Naive thymus-derived CD8-positive, alpha-beta T cell (primary cell): ENCODE data around the gene CTNNA2. TPM values are rescaled to one million over a fixed set of nuclear protein-coding genes. Genes with fewer than 3 reads are reported as not detected.

Experiments
- ATAC-seq, 2 donors: fragments of 150-1000 bp; cut with Tn5 transposase in 1 of 2; sonication (Bioruptor Pico), chemical (Tn5 transposase) in 1 of 2; 1 replicate in 1 of 2; 2 replicates in 1 of 2; pipeline ENCODE4 v1.10.0; 2021; ENCODE audit warnings: mild to moderate bottlenecking in 2 of 2, moderate library complexity in 2 of 2
- POLR2A ChIA-PET: fragments of 350-600 bp; sonication (Branson Sonifier 250); formaldehyde crosslinking; loops from one replicate; lab custom pipeline; 2021; ENCODE audit warnings: antibody characterized with exemption; lab: Charles Lee
- DNase-seq, 10 donors: peaks; one replicate each; pipeline versions ENCODE4 v3.0.0 to v3.0.0-alpha.2; 2020 to 2022
- H3K27ac Mint-ChIP-seq, 10 donors: one replicate each; pipeline ENCODE4 v1.8.0; 2020 to 2022; ENCODE audit warnings: mild to moderate bottlenecking in 10 of 10, mixed read lengths in 10 of 10, moderate library complexity in 4 of 10, inconsistent platforms in 1 of 10
- H3K27me3 Mint-ChIP-seq, 5 donors: one replicate each; pipeline ENCODE4 v1.8.0; 2021 to 2022; ENCODE audit warnings: mixed read lengths in 5 of 5
- H3K36me3 Mint-ChIP-seq, 3 donors: one replicate each; pipeline ENCODE4 v1.8.0; 2020 to 2022; ENCODE audit warnings: mixed read lengths in 3 of 3, mild to moderate bottlenecking in 2 of 3, inconsistent platforms in 1 of 3
- H3K4me1 Mint-ChIP-seq, 4 donors: one replicate each; pipeline ENCODE4 v1.8.0; 2021 to 2022; ENCODE audit warnings: mixed read lengths in 4 of 4
- H3K4me3 Mint-ChIP-seq, 10 donors: one replicate each; pipeline ENCODE4 v1.8.0; 2020 to 2022; ENCODE audit warnings: mild to moderate bottlenecking in 10 of 10, mixed read lengths in 10 of 10, moderate library complexity in 6 of 10, inconsistent platforms in 1 of 10
- H3K9me3 Mint-ChIP-seq, 9 donors: one replicate each; pipeline ENCODE4 v1.8.0; 2020 to 2022; ENCODE audit warnings: mixed read lengths in 9 of 9, mild to moderate bottlenecking in 3 of 9, inconsistent platforms in 1 of 9, moderate library complexity in 1 of 9
- polyA plus RNA-seq, 3 donors: library from polyadenylated mRNA; unstranded; fragments of 300-500 nt; fragmentation: Illumina TruSeq; gene quantifications; one replicate each; pipeline ENCODE4 v1.2.3, GENCODE V29; 2021
- total RNA-seq, 8 experiments: library from RNA in 2 of 8; stranded (reverse) in 2 of 8; gene quantifications; one replicate each; pipeline ENCODE4 v1.2.3 and lab custom pipeline; 2021 to 2026

The CTNNA2 gene
- not detected for total RNA-seq
- polyA plus RNA-seq, result not detected
- total RNA-seq (lab: John Stamatoyannopoulos, UW), result 0 reads per million in 6 experiments

GRCh38 chr2:79512442-79513401, at the start of gene CTNNA2:
Gene CTNNA2 (plus strand): TSS chr2:79513051.
- peaks cover 14 to 34% (median 22%) of the 10 kb centered on the region in 5 donors for H3K27me3 Mint-ChIP-seq
- H3K27ac Mint-ChIP-seq, result no peak within 1 kb of the TSS
- peaks cover 0 to 21% (median 8%) of the 10 kb centered on the region in 3 donors for H3K36me3 Mint-ChIP-seq
- H3K4me3 Mint-ChIP-seq, result peak within 1 kb of the TSS in 8 of 10 donors; percentile 21 to 67 (median 54)
- DNase-seq, result peak in 1 of 10 donors; percentile 9
- POLR2A ChIA-PET, result no interaction called here
- H3K9me3 Mint-ChIP-seq, result peaks cover 0 to 35% (median 20%) of the 10 kb centered on the region in 9 donors
- ATAC-seq, result no peak
- peaks cover 0 to 8% (median 4%) of the 10 kb centered on the region in 4 donors for H3K4me1 Mint-ChIP-seq

GRCh38 chr2:79487399-79487798, 25.5 kb upstream of the CTNNA2 start:
- no peak overlapping the region for H3K4me3 Mint-ChIP-seq
- ATAC-seq (no peak), DNase-seq (no peak)
- H3K9me3 Mint-ChIP-seq, result peaks cover 0 to 18% (median 4%) of the 10 kb centered on the region in 9 donors
- POLR2A ChIA-PET, result no interaction called here
- H3K27me3 Mint-ChIP-seq, result no peaks in the 10 kb centered on the region
- H3K4me1 Mint-ChIP-seq, result no peaks in the 10 kb centered on the region
- no peak overlapping the region for H3K27ac Mint-ChIP-seq
- H3K36me3 Mint-ChIP-seq, result no peaks in the 10 kb centered on the region

- DNase-seq, result no peak
- Mint-ChIP-seq H3K4me1 (peaks cover 0 to 8% (median 4%) of the 10 kb centered on the region in 4 donors), H3K9me3 (peaks cover 0 to 30% (median 18%) of the 10 kb centered on the region in 9 donors), H3K36me3 (peaks cover 0 to 21% (median 8%) of the 10 kb centered on the region in 3 donors), H3K4me3 (no peak overlapping the region), H3K27me3 (peaks cover 14 to 34% (median 22%) of the 10 kb centered on the region in 5 donors), H3K27ac (no peak overlapping the region)
- POLR2A ChIA-PET, result no interaction called here
- ATAC-seq, result no peak
Measured at GRCh38 chr2:79511320-79511951, 1.4 kb upstream of the CTNNA2 start.

GRCh38 chr2:79513711-79514110, 860 bp downstream of the CTNNA2 start:
- peaks cover 0 to 8% (median 4%) of the 10 kb centered on the region in 4 donors for H3K4me1 Mint-ChIP-seq
- peak overlapping the region in 3 of 10 donors; percentile 4 to 57 (median 12) for H3K4me3 Mint-ChIP-seq
- peaks cover 14 to 34% (median 22%) of the 10 kb centered on the region in 5 donors for H3K27me3 Mint-ChIP-seq
- ATAC-seq, result no peak
- no peak overlapping the region for H3K27ac Mint-ChIP-seq
- POLR2A ChIA-PET, result no interaction called here
- no peak for DNase-seq
- peaks cover 0 to 34% (median 19%) of the 10 kb centered on the region in 9 donors for H3K9me3 Mint-ChIP-seq
- H3K36me3 Mint-ChIP-seq, result peaks cover 0 to 21% (median 8%) of the 10 kb centered on the region in 3 donors

- H3K4me3 Mint-ChIP-seq, result no peak overlapping the region
- POLR2A ChIA-PET, result no interaction called here
- H3K36me3 Mint-ChIP-seq, result no peaks in the 10 kb centered on the region
- ATAC-seq, result no peak
- H3K4me1 Mint-ChIP-seq, result no peaks in the 10 kb centered on the region
- H3K9me3 Mint-ChIP-seq, result peaks cover 2 to 19% (median 9%) of the 10 kb centered on the region in 9 donors
- DNase-seq, result no peak
- no peaks in the 10 kb centered on the region for H3K27me3 Mint-ChIP-seq
- H3K27ac Mint-ChIP-seq, result no peak overlapping the region
Measured at GRCh38 chr2:79529636-79530035, 16.8 kb downstream of the CTNNA2 start.

GRCh38 chr2:79530443-79530842, 17.6 kb downstream of the CTNNA2 start:
- ATAC-seq (no peak), DNase-seq (no peak)
- Mint-ChIP-seq H3K4me1 (no peaks in the 10 kb centered on the region), H3K36me3 (no peaks in the 10 kb centered on the region), H3K27ac (no peak overlapping the region), H3K9me3 (peaks cover 2 to 19% (median 9%) of the 10 kb centered on the region in 9 donors), H3K4me3 (no peak overlapping the region), H3K27me3 (no peaks in the 10 kb centered on the region)
- POLR2A ChIA-PET, result no interaction called here

GRCh38 chr2:79547568-79547967, 34.7 kb downstream of the CTNNA2 start:
- Mint-ChIP-seq H3K36me3 (peaks cover 0 to 28% (median 2%) of the 10 kb centered on the region in 3 donors), H3K4me1 (no peaks in the 10 kb centered on the region), H3K27ac (no peak overlapping the region), H3K9me3 (peaks cover 15 to 77% (median 45%) of the 10 kb centered on the region in 9 donors), H3K27me3 (no peaks in the 10 kb centered on the region), H3K4me3 (no peak overlapping the region)
- POLR2A ChIA-PET, result no interaction called here
- DNase-seq (no peak), ATAC-seq (no peak)

- ATAC-seq, result no peak
- Mint-ChIP-seq H3K9me3 (peaks cover 15 to 58% (median 39%) of the 10 kb centered on the region in 9 donors), H3K4me1 (no peaks in the 10 kb centered on the region), H3K4me3 (no peak overlapping the region), H3K27me3 (no peaks in the 10 kb centered on the region), H3K36me3 (peaks cover 0 to 32% (median 2%) of the 10 kb centered on the region in 3 donors), H3K27ac (no peak overlapping the region)
- POLR2A ChIA-PET, result no interaction called here
- DNase-seq, result no peak
Measured at GRCh38 chr2:79552653-79553052, 39.8 kb downstream of the CTNNA2 start.

GRCh38 chr2:79554899-79555298, 42.0 kb downstream of the CTNNA2 start:
- H3K4me1 Mint-ChIP-seq, result no peaks in the 10 kb centered on the region
- POLR2A ChIA-PET, result no interaction called here
- no peaks in the 10 kb centered on the region for H3K27me3 Mint-ChIP-seq
- H3K36me3 Mint-ChIP-seq, result peaks cover 0 to 15% (median 0%) of the 10 kb centered on the region in 3 donors
- H3K4me3 Mint-ChIP-seq, result no peak overlapping the region
- ATAC-seq (no peak), DNase-seq (no peak)
- peaks cover 6 to 36% (median 22%) of the 10 kb centered on the region in 9 donors for H3K9me3 Mint-ChIP-seq
- no peak overlapping the region for H3K27ac Mint-ChIP-seq

GRCh38 chr2:79564065-79564464, 51.2 kb downstream of the CTNNA2 start:
- Mint-ChIP-seq H3K27ac (no peak overlapping the region), H3K4me1 (no peaks in the 10 kb centered on the region), H3K4me3 (no peak overlapping the region), H3K9me3 (peaks cover 0 to 34% (median 11%) of the 10 kb centered on the region in 9 donors), H3K36me3 (no peaks in the 10 kb centered on the region), H3K27me3 (no peaks in the 10 kb centered on the region)
- ATAC-seq (no peak), DNase-seq (no peak)
- POLR2A ChIA-PET, result no interaction called here

- Mint-ChIP-seq H3K27ac (no peak overlapping the region), H3K27me3 (no peaks in the 10 kb centered on the region), H3K4me3 (no peak overlapping the region)
Measured at GRCh38 chr2:79569048-79569447, 56.2 kb downstream of the CTNNA2 start.

GRCh38 chr2:79573895-79574674, 61.2 kb downstream of the CTNNA2 start:
- Mint-ChIP-seq H3K4me1 (no peaks in the 10 kb centered on the region), H3K4me3 (no peak overlapping the region), H3K27ac (no peak overlapping the region), H3K36me3 (no peaks in the 10 kb centered on the region), H3K9me3 (peaks cover 0 to 12% (median 8%) of the 10 kb centered on the region in 9 donors), H3K27me3 (no peaks in the 10 kb centered on the region)
- DNase-seq (no peak), ATAC-seq (no peak)
- POLR2A ChIA-PET, result no interaction called here

More at GRCh38 chr2:79569048-79569447, 56.2 kb downstream of the CTNNA2 start:
- Mint-ChIP-seq H3K36me3 (no peaks in the 10 kb centered on the region), H3K4me1 (no peaks in the 10 kb centered on the region), H3K9me3 (peaks cover 2 to 25% (median 11%) of the 10 kb centered on the region in 9 donors)
- DNase-seq (no peak), ATAC-seq (no peak)
- POLR2A ChIA-PET, result no interaction called here
